Peyer's patch (tissue), 4 donors: ENCODE results near the gene ACSS1. TPM values are rescaled to one million over a fixed set of nuclear protein-coding genes. Genes with fewer than 3 reads are reported as not detected.
A peak's percentile ranks its signal among the peaks of the same experiment; 100 is the strongest.

Experiments
- DNase-seq, 3 donors: peaks; one replicate each; pipeline ENCODE4 v3.0.0-alpha.2; 2017 to 2019
- H3K27ac ChIP-seq, 4 donors: fragments of 200-600 bp; sonication (generic); one replicate each; pipeline ENCODE4 v1.5.1; 2016 to 2019
- H3K27me3 ChIP-seq, 2 donors: fragments of 200-600 bp; sonication (generic); one replicate each; pipeline ENCODE4 v1.5.1; 2019
- H3K36me3 ChIP-seq, 3 donors: fragments of 200-600 bp; sonication (generic); one replicate each; pipeline ENCODE4 v1.5.1; 2016 to 2019
- H3K4me1 ChIP-seq, 4 donors: fragments of 200-600 bp; sonication (generic); one replicate each; pipeline ENCODE4 v1.5.1; 2016 to 2019
- H3K4me3 ChIP-seq, 4 donors: fragments of 200-600 bp; sonication (generic); 1 replicate in 3 of 4; 2 replicates in 1 of 4; pipeline ENCODE4 v1.5.1; 2016 to 2019; ENCODE audit warnings: mild to moderate bottlenecking in 1 of 4
- H3K9me3 ChIP-seq, 4 donors: fragments of 200-600 bp; sonication (generic); one replicate each; pipeline ENCODE4 v1.5.1; 2016 to 2019; ENCODE audit warnings: mild to moderate bottlenecking in 1 of 4
- POLR2A ChIP-seq, 2 donors: fragments of 450-650 bp; IDR thresholded peaks; one replicate each; pipeline ENCODE4 v1.5.1; 2017; ENCODE audit warnings: antibody characterized with exemption in 2 of 2, mild to moderate bottlenecking in 2 of 2, moderate library complexity in 2 of 2
- total RNA-seq, 4 donors: library from RNA; depleted of rRNA; stranded (reverse); fragments of >200 nt; gene quantifications; one replicate each; pipeline ENCODE4 v1.1.0, GENCODE V29; 2016
- TF ChIP-seq, protein P1 (sequence below), 6 experiments: fragments of 450-650 bp in 4 of 6; fragments of 200-600 bp in 2 of 6; sonication (generic) in 1 of 6; IDR thresholded peaks; one replicate each; pipeline ENCODE4 v1.5.1; 2017 to 2019; ENCODE audit warnings: antibody characterized with exemption in 6 of 6, mild to moderate bottlenecking in 3 of 6, moderate library complexity in 1 of 6

ACSS1 gene
- total RNA-seq, 4 donors from 2014 or later, result 49.5 to 160 (median 134) TPM

DNA sequence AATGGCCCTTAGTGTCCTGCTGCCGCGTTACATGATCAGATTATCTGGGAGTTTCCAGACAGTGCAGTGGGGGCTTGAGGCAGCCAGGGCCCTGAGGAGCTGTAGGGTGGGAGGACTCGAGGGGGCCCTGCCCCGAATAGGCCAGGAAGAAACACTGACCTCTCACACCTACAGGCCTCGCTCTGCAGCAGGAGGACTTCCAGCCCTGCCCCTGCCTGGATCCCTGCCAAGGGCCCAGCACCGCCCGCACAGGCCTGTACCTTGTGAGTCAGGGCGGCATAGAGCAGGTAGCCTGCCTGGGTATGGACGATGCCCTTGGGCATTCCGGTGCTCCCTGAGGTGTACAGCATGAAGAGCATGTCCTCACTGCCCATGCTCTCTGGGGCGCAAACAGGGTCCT, 35.3 kb downstream of the ACSS1 start:
- Histone ChIP-seq H3K36me3 (peaks cover 0 to 38% (median 0%) of the 10 kb centered on the region in 3 donors), H3K9me3 (no peaks in the 10 kb centered on the region), H3K27me3 (no peaks in the 10 kb centered on the region), H3K4me1 (peaks cover 0 to 23% (median 3%) of the 10 kb centered on the region in 4 donors), H3K27ac (peak overlapping the region in 3 of 4 donors; percentile 53 to 79 (median 65)), H3K4me3 (no peak overlapping the region)
- peak in 2 of 3 donors; percentile 91 to 92 for DNase-seq
- TF ChIP-seq, protein P1, sequence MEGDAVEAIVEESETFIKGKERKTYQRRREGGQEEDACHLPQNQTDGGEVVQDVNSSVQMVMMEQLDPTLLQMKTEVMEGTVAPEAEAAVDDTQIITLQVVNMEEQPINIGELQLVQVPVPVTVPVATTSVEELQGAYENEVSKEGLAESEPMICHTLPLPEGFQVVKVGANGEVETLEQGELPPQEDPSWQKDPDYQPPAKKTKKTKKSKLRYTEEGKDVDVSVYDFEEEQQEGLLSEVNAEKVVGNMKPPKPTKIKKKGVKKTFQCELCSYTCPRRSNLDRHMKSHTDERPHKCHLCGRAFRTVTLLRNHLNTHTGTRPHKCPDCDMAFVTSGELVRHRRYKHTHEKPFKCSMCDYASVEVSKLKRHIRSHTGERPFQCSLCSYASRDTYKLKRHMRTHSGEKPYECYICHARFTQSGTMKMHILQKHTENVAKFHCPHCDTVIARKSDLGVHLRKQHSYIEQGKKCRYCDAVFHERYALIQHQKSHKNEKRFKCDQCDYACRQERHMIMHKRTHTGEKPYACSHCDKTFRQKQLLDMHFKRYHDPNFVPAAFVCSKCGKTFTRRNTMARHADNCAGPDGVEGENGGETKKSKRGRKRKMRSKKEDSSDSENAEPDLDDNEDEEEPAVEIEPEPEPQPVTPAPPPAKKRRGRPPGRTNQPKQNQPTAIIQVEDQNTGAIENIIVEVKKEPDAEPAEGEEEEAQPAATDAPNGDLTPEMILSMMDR (IDR thresholded peaks at IDR 0.05), result no peak
- no peak for TF ChIP-seq POLR2A (IDR thresholded peaks at IDR 0.05)

DNA sequence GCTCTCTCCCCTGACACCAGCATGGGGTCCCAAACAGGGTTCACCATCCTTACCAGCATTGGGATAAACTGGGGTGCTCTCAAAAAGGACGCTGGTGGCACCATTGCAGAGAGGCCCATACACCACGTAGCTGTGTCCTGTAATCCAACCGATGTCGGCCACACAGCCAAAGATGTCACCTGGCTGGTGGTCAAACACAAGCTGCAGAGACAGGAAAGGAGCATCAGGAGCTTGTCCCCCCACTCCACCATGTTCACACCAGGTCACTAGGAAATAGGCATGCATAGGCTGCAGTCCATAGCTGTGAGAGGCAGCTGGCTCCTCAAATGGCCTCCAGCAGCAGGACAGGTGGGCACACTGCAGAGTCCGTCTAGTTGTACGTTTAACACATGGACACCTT, 36.6 kb downstream of the ACSS1 start:
- peaks cover 0 to 34% (median 0%) of the 10 kb centered on the region in 3 donors for H3K36me3 ChIP-seq
- TF ChIP-seq POLR2A (IDR thresholded peaks at IDR 0.05), result no peak
- TF ChIP-seq, protein P1 (IDR thresholded peaks at IDR 0.05), result no peak
- H3K9me3 ChIP-seq, result no peaks in the 10 kb centered on the region
- peak in 1 of 3 donors; percentile 41 for DNase-seq
- no peak overlapping the region for H3K27ac ChIP-seq
- no peak overlapping the region for H3K4me3 ChIP-seq
- H3K4me1 ChIP-seq, result peaks cover 0 to 28% (median 3%) of the 10 kb centered on the region in 4 donors
- H3K27me3 ChIP-seq, result no peaks in the 10 kb centered on the region

DNA sequence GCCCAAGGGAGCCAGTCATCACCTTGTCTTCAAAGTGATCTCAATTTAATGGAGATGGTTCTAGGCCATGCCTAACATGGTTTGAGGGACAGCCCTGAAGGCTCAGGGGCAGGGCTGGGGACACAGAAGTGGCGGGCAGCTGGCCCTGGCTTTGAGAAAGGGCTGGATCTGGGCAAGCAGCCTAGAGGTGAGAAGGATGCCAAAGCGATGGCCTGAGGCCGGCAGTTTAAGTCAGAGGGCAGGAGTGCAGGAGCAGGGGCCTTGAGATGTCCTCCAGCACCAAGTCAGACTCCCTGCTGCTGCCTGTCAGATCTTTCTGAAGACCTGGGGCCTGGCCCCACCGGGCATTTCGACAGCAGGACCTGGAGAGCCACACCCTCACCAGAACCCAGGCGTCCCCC, 37.0 kb downstream of the ACSS1 start:
- H3K4me1 ChIP-seq, result peaks cover 0 to 28% (median 3%) of the 10 kb centered on the region in 4 donors
- H3K27ac ChIP-seq, result no peak overlapping the region
- no peak overlapping the region for H3K4me3 ChIP-seq
- peak in 2 of 3 donors; percentile 31 to 43 for DNase-seq
- no peaks in the 10 kb centered on the region for H3K9me3 ChIP-seq
- no peaks in the 10 kb centered on the region for H3K27me3 ChIP-seq
- peaks cover 0 to 38% (median 0%) of the 10 kb centered on the region in 3 donors for H3K36me3 ChIP-seq
- TF ChIP-seq, protein P1 (IDR thresholded peaks at IDR 0.05), result no peak
- no peak for TF ChIP-seq POLR2A (IDR thresholded peaks at IDR 0.05)

DNA sequence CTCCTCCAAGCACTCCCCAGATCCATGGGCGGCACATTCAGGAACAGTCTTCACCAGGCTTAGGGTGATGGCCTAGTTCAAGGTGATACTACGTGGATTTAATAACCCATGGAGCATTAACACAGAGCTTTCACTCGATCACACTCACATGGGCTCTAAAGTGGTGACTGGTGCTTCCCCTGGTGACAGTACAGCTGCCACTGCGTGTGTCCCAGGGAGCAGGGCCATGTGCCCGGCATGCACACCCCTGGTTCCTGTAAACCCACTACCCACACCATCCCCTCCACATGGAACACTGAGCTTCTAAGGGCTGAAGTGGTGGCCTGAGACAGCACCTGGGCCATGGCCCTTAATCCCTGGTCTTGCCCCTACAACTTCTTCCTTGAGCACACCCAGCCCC, 37.6 kb downstream of the ACSS1 start:
- no peaks in the 10 kb centered on the region for H3K9me3 ChIP-seq
- no peak overlapping the region for H3K4me3 ChIP-seq
- H3K36me3 ChIP-seq, result peaks cover 0 to 42% (median 0%) of the 10 kb centered on the region in 3 donors
- H3K27ac ChIP-seq, result no peak overlapping the region
- peaks cover 0 to 28% (median 3%) of the 10 kb centered on the region in 4 donors for H3K4me1 ChIP-seq
- no peaks in the 10 kb centered on the region for H3K27me3 ChIP-seq
- no peak for TF ChIP-seq POLR2A (IDR thresholded peaks at IDR 0.05)
- TF ChIP-seq, protein P1 (IDR thresholded peaks at IDR 0.05), result no peak
- peak in 2 of 3 donors; percentile 24 to 36 for DNase-seq

DNA sequence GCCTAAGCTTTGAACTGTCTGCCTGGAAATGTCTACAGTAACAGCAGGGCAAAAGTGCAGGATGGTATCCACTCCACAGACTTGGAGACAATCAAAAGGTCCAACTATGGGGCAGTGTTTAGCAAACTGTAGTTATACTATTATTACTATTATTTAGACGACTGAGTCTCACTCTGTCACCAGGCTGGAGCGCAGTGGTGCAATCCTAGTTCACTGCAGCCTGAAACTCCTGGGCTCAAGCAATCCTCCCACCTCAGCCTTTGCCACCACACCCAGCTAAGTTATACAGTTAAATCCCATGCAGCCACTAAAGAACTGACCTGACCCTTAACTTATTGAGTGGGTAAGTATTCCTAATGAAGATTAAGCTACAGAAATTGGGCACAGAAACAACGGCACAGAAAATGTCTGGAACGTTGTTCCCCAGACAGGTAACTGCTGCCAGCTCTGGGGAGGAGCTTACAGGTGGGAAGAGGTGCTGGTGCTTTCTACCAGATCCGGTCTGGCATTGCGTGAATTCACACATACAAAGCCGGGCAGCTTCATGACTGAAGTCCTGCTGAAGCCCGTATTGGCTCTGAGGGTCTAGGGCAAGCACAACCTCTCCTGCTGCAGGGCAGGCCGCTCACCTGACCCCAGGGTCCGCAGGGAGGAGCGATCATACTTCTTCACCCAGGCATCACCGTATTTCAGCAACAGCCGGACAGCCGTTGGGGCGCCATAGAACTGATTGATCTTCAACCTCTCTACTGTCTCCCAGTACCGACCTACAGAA, 38.4 kb downstream of the ACSS1 start:
- Histone ChIP-seq H3K36me3 (peaks cover 0 to 43% (median 0%) of the 10 kb centered on the region in 3 donors), H3K4me3 (no peak overlapping the region), H3K4me1 (peaks cover 0 to 28% (median 3%) of the 10 kb centered on the region in 4 donors), H3K27me3 (no peaks in the 10 kb centered on the region), H3K27ac (no peak overlapping the region), H3K9me3 (no peaks in the 10 kb centered on the region)
- TF ChIP-seq, protein P1 (IDR thresholded peaks at IDR 0.05), result no peak
- no peak for TF ChIP-seq POLR2A (IDR thresholded peaks at IDR 0.05)
- peak in 2 of 3 donors; percentile 4 to 24 for DNase-seq
